Stimulated activated CD8-positive, alpha-beta memory T cell treated with anti-CD3 and anti-CD28 coated beads, Interleukin-12 subunit alpha, Interleukin-12 subunit beta, amount 100 ng/mL, for 1 hour (primary cell): ENCODE measurements around the gene LRFN2.

Experiments
- DNase-seq: peaks from one replicate; pipeline ENCODE4 v3.0.0-alpha.2; 2020; ENCODE audit warnings: low read depth

Gene LRFN2

GRCh38 chr6:40438246-40438887 lies 148.8 kb downstream of the LRFN2 start:
- no peak for DNase-seq

DNA sequence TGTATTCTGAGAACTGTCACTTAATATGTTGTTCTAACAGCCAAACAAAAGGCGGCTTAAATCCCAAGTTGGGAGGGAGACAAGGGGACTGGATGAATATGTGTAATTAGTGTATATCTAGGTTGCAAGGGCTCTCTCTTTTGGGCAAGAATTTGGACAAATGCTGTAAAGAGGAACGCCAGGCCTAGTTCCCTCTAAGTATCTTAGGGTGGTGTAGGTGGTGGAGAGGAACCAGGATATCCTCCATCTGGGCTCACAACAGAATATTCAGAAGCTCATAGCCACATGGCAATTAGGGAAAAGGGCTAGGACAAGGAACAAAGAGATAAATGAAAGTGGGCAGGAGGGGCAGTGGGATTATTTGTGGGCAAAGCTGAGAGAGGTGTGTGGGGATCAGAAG lies 149.5 kb downstream of the LRFN2 start:
- no peak for DNase-seq

DNA sequence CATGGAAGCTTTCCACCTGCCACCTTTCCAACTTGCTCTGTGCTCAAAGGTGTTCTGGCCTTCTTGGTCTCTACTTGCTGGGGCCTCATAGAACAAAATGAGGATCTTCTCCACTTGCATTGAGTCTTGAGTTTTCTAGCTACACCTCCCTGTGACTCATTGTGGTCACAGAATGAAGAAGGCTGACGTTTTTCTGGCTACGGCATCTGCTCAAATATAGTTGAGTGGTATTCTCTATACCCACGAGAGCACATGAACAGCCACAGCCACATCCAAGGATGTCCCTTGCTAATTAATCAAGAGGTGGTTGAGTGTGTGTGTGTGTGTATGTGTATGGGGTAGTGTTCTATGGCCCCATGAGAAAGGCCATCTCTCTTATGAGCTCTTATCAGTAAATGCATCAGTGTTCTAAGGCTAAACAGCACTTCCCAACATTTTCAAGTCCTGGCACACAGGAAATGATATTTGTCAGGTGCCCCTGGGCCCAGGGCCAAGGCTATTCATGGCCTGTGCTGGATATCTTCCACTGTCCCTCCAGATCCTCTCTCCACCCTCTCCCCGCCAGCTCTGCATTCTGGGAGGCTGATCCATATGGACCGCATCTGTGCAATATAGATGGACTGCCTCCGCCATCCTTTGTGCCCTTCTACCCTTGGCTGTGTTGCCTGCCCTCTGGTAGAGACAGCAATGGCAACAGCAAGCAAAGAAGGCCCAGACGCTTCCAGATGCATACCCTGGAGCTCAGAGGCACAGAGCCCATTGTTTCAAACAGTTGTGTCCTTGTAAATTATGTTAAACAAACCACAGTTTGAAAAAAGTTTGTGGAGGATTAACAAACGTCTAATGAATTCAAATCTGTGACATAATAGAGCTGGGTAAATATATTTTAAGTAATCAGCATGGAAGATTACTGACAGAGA lies 150.2 kb downstream of the LRFN2 start:
- no peak for DNase-seq

DNA sequence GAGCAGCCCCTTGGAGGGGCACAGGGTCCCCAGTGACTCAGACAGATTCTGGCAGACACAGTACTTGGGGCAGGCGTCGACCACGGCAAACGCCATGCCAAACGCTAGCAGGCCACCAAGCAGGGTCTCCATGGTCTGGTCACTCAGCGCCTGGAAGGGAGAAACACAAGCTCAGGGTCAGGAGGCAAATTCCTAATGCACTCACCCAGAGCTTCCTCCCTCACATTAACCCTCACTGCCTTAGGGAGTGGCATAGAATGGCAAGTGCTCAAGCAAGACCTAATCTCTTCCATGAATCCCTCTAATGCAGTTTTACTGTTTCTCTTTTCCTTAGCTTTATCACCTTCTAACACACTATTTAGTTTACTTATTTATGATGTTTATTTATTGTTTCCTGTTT lies 154.2 kb downstream of the LRFN2 start:
- DNase-seq, result no peak

- no peak for DNase-seq
Measured at GRCh38 chr6:40431706-40432105, 155.5 kb downstream of the LRFN2 start.

DNA sequence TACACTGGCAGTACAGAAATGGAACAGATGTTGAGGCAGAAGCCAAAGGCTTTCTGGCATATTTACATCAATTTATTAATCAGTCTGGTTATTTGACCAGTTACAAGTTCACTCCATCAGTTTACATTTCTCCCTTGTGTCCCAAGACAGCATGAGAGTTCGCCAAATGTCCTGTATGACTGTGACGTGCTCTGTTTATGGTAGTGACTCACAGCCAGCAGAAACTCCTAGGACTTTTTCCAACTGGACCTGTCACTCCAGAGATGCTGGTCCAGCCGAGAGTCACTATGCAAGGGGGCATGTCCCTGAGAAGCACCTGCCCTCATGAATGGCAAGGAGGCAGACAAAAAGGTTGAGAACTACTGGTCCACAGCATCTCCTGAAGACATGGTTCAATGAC lies 160.0 kb downstream of the LRFN2 start:
- DNase-seq, result no peak

- DNase-seq, result no peak
Measured at GRCh38 chr6:40426346-40427066, 160.7 kb downstream of the LRFN2 start.

DNA sequence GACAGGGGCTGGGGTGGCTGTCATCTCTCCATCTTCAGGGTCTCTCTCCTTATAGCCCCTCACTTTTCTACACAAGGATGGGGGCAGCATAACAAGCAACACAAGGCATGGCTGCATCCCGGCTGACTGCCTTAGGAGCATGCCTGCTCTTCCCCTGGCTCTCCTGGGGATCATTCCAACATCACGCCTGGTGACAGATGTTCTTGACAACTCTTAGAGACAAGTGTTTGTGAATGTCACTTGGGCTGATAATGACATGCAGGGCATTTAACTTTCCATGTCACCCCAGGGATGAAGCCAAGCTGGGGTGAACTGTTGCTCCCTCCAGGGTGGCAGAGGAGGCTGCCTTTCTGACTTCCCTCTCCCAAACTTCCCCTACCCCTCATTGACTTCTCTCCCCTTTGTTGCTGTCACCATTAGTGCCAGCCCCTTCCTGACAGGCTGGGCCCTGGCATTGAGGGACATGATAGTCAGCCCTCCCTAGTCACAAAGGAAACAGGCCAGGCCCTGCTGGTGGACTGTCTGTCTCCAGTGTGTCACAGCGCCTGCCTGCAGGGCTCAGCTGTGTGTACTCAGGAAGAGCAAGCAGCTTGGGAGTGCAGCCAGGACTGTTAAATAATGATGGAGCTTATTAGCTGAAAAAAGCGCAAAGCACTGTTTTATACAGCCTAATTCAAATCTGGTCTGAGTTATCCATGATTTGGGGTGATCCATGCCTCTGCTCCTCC lies 161.8 kb downstream of the LRFN2 start:
- no peak for DNase-seq

DNA sequence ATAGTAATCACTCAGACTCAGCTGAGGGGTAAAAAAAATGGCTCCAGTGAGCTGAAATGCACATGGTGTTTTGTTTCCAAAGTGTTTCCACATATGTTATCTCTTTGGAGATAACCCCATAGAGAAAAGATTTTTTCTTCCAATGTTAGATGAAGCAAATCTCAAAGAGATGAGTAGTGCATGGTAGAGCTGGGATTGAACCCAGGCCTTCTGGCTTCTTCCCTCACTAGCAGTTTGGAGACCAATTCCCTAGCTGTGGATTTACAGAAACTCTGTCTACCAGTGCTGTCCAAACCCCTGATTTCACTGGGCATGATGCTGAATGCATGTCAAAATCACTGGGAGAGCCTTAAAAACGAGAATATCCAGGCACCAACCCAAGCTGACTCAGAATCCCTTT lies 165.1 kb downstream of the LRFN2 start:
- DNase-seq, result no peak

DNA sequence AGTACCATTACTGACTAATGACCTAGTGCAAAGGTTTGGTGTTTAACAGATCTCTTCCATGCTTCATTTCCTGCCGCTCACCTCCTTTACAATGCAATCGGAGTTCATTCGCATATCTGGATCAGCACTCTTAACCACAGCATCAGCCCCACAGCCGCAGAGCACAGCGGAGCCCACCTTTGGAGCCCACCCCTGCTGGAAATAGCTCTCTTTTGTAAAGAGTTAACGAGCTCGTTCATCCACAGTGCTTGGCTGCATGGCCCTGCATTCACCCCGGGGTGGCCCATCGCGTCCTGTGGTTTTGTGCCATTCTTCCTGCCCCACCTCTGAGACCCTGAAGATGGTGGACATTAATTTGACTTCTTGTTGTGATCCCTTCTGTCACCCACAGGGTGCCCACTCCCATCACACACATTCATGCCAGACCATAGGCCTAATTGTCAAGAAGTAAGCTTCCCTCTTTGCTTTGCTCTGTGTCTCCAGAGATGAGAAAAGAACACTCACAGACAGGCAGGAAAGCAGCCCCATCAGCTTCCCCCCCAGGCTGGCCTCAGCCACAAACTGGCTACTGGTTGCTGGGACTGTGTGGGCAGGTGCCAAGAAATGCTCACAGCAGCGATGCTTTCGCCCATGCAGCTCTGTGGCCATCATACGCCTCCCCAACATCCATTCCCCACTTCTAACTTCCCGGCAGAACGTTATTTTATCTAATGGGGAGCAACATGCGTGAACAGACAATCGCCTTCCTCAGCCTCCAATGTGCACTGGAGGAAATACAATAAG lies 167.0 kb downstream of the LRFN2 start:
- DNase-seq, result no peak

GRCh38 chr6:40419377-40419776 lies 167.8 kb downstream of the LRFN2 start:
- DNase-seq, result no peak

- DNase-seq, result no peak
Measured at GRCh38 chr6:40417031-40417430, 170.1 kb downstream of the LRFN2 start.

- no peak for DNase-seq
Measured at GRCh38 chr6:40414617-40415016, 172.5 kb downstream of the LRFN2 start.

- DNase-seq, result no peak
Measured at GRCh38 chr6:40413239-40413638, 173.9 kb downstream of the LRFN2 start.

DNA sequence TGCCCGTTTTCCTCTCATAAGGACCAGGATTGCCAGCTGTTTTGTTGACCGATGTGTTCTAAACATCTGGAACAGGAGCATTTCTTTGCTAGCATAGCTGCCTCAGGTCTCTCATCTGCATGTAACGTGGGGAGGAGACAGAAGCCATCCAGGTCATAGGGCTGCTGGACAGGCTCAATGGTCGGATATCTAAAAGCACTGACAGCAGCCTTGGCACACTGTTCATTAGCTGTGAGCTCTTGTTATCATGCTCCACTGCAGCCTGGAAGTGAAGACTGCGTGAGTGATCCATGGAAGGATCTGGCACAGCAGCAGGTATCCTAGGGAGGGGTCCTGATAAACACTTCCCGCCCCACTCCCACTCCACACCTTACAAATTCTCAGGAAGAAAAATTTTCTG lies 175.3 kb downstream of the LRFN2 start:
- DNase-seq, result no peak

DNA sequence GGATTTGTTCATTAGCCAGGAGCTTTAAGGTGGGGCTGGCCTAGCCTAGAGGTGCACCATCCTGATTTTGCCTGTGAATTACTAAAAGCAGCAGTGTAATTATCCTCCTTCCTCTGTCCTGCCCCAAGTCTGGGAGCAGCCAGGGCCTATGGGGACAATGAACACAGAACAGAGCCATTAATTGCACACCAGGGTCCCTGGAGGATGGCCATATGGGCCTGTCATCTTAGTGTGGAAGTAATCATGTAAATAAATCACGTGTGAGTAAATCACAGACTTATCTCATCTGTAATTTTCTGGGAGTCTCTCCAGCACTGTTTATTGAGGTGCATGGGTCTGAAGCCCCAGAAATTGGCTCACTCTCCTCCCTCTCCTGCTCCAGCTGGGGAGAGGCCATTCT lies 176.3 kb downstream of the LRFN2 start:
- DNase-seq, result no peak

DNA sequence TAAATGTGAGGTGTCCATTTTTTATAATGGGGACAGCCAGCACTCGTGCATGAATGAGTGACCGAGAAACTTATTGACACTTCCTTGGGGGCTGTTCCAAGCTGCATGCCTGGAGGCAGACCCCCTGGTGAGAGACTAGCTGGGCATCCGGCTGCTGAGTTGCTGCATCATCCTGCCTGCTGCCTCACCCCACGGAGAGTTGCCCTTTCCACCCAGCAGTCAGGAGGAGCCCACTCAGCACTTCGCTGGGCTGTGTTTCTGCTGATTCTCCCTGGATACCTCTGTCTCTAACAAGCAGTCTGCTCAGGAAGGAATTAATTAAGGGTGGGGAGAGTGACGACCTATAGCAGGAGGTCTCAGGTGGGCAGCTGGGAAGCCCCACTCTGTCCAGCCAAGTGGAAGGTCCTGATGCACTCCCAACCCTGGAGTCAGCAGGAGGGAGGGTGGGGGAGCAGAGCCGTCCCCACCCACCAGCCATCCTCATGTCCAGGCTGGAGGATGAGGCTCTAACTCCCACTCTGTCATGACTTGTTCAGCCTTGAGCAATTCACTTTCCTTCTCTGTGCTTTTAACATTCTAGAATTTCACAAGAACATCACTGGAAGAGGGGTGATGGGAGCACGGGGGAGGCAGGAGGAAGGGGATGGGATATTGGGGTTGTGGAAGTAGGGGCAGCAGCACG lies 177.3 kb downstream of the LRFN2 start:
- no peak for DNase-seq

DNA sequence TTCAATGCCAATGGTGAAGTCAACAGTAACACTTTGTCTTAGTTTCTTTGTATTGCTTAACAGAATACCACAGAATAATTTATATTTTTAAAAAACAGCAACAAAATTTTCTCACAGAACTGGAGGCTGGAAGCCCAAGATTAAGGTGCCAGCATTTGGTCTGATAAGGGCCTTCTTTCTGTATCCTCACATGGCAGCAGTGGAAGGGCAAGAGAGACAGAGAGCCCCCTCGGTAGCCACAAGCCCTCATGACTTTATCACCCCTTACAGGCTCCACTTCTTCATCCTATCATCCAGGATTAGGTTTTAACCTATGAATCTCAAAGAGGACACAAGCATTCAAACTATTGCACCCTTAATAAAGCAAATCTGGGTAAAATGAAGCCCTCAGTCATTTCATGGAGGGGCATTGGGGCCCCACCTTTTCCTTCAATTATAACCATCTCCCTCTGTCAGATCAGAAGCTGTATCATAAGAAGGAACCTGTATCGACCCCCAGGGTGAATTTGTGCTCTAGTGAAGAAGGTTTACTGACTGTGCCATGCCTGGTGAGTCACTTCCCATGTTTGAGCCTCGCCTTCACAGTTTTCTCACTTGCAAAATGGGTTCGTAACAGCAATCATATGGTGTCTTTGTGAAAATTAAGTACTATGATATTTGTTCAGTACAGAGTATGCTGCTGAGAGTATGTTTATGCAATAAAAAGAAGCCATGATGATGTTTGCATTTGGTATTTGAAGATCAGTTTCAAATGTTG lies 178.2 kb downstream of the LRFN2 start:
- DNase-seq, result no peak

DNA sequence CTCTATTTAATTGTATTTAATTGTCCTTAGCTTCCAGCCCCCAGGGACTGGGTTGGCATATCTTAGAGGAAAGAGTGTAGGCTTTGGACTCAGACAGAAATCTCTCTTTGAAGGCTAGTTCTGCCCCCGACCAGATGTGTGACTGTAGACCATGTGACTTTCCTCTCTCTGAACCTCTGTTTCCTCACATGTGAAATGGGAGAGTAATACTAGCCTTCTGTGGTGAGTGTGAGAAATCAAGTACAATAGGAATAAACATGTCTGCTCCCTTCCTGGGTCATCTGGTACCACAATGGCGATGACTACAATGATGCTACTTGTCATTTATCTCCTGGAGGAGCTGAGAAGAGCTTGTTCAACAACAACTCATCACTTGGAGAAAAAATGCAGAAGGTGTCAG lies 179.9 kb downstream of the LRFN2 start:
- no peak for DNase-seq

DNA sequence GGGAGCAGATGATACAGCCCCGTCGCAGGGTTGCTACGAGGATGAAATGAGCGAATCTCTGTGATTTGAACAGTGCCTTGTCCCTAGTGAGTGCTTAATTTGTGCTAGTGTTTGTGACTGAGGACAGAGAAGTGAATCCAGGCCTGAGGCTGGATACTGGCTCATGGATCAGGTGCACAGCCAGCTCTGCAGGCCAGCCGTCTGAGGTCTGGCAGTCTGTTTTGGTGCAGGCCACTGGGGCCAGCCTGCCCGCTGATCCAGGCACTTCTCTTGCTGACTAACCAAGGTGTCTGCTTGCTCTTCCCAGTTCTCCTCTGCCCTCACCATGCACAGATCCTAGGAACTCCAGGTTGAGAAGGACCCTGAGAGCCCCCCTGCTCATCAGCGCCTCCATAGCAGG lies 181.0 kb downstream of the LRFN2 start:
- DNase-seq, result no peak
